ENCODE data around the gene EIF2AK2.

The EIF2AK2 gene

GRCh38 chr2:37098416-37099118 lies 58.2 kb downstream of the EIF2AK2 start:
- no peak for DNase-seq (ENCODE audit: low spot score)

DNA sequence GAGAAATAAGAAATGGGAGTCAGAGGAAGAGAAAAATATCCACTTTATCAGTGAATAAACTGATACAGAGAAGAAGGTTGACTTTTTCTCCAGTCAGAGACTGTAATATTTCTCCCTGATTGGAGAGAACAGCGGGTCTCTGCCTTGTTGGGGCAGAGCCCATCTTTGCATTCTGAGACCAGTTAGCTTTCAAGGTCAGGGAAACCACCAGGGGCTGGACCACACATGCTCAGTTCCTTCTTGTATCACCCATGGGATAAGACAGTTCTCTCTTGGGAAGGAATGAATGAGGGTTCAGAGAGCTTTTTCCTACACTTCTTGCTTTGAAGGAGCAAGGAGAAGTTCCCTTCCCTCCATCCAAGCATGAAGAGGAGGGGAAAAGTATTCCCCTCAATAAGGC lies 60.2 kb downstream of the EIF2AK2 start:
- DNase-seq (ENCODE audit: low spot score) = no peak

- DNase-seq (ENCODE audit: low spot score) = no peak
These were observed 64.9 kb downstream of the EIF2AK2 start for GRCh38 chr2:37091873-37092272.

GRCh38 chr2:37090019-37090477 lies 66.7 kb downstream of the EIF2AK2 start:
- no peak for DNase-seq (ENCODE audit: low spot score)

GRCh38 chr2:37085731-37086147 lies 71.0 kb downstream of the EIF2AK2 start:
- no peak for DNase-seq (ENCODE audit: low spot score)

GRCh38 chr2:37084797-37085196 lies 72.0 kb downstream of the EIF2AK2 start:
- DNase-seq (ENCODE audit: low spot score) = no peak

- peak; percentile 98 for DNase-seq (ENCODE audit: low spot score)
These were observed 72.6 kb downstream of the EIF2AK2 start, which contains the start of the genes GPATCH11 and HEATR5B for GRCh38 chr2:37083873-37084794. Gene GPATCH11 (plus strand): TSS chr2:37084518. CDS start chr2:37088382, 3,864 bp downstream. Gene HEATR5B (minus strand): TSS chr2:37084372. CDS start chr2:37083414, 958 bp downstream.

- DNase-seq (ENCODE audit: low spot score) = no peak
These were observed 76.1 kb downstream of the EIF2AK2 start for GRCh38 chr2:37080689-37081088.

GRCh38 chr2:37080266-37080665 lies 76.5 kb downstream of the EIF2AK2 start:
- no peak for DNase-seq (ENCODE audit: low spot score)

GRCh38 chr2:37070931-37071330 lies 85.8 kb downstream of the EIF2AK2 start:
- DNase-seq (ENCODE audit: low spot score) = no peak

GRCh38 chr2:37068686-37069085 lies 88.1 kb downstream of the EIF2AK2 start:
- no peak for DNase-seq (ENCODE audit: low spot score)

DNA sequence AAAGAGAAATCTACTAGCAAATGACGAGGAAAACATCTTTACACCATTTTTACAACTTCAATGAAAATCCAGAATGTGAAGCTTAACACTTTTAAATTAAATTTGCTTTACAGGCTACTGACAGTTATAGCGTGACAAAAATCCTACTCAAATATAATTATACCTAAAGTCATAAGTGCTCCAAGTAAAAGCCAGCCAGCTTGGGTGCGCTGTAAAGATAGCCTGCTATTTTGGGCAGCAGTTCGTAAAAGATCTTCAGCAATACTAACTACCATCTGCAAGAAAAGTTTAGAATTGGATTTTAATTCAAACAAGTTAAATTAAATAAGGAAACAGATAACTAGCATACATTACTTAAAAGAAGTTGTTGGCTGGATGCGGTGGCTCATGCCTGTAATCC lies 95.0 kb downstream of the EIF2AK2 start:
- DNase-seq (ENCODE audit: low spot score) = no peak

DNA sequence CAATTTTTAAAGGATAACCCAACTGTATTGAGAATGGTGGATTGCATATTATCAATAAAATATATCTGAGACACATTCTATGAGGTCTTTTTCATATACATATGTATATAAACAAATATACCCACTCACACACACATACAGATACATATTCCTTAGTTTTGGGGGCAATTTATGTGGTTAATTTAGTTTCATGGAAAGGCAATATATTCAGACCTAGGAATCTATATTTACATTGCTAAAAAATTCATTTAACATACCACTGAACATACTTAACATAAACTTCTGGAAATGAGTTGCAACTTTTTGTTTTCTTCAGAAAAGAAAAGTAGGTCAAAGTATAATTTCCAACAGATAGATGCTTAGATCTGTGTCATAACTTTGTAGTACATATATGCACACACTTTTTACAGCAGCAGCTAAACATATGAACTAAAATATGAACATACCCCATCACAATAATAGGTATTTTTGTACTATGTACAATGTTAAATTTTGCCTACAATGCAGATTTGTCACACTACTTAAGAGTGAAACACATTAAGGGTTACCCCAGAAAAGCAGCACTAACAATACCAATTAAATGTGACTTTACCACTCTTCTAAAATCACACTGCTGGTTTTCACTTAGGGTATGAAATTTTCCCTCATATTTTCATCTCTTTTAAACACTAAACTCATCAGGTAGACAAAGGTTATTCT lies 95.6 kb downstream of the EIF2AK2 start:
- no peak for DNase-seq (ENCODE audit: low spot score)

DNA sequence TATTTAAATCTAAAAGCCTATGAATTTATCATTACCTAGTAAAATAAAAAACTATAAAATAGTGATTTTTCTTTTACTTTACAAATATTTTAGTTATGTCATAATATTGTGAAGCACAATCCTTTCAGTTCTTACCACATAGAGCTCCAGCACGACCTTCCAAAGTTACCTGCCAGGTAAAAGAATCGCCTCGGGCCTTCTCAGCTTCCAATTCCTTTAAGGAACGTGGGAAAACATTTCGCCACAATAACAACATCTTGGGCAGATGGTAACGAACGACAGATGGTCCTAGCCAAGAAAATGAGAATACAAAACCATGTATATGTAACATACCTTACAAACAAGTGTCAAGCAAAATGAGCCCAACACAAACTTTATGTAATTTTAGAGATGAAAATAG lies 96.3 kb downstream of the EIF2AK2 start:
- no peak for DNase-seq (ENCODE audit: low spot score)

GRCh38 chr2:37059841-37060240 lies 96.9 kb downstream of the EIF2AK2 start:
- DNase-seq (ENCODE audit: low spot score) = no peak

DNA sequence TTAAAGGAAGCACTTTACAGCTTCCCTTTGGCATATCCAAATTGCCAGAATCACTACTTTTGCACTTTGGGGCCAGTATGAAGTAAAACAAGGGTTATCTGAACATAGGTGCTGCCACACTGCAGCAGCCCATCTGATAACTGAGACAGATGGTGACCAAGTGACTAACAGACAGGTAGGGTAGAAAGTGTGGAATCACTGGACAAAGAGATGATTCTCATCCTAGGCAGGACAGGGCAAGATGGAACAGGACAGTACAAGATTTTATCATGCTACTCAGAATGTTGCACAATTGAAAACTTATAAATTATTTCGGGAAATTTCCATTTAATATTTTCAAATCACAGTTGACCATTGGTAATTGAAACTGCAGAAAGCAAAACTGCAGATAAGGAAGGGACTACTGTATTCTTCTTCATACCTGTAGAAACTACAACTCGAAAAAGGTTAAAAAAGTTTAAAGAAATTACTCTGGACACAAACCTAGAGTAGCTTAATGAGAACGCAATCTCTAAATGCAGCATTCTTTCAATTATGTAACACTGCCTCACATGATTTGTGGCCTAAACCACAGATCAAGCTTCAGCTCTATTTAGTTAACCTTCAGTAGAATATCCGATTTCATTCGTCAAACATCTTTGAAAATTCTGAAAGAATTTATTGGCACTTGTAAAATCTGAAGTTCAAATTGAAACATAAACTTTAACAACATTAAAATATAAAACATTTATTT lies 104.0 kb downstream of the EIF2AK2 start:
- no peak for DNase-seq (ENCODE audit: low spot score)
